Stimulated activated CD8-positive, alpha-beta memory T cell treated with anti-CD3 and anti-CD28 coated beads, Interleukin-15, amount 100 ng/mL, for 4 hours (primary cell): ENCODE measurements around the gene MKRN2OS.
"Not testable (repeated sequence)": the region's sequence is repeated elsewhere in the genome, so short reads cannot be mapped to it uniquely, and the experiment has no call there.

Source experiments
- DNase-seq, 2 donors: peaks; one replicate each; pipeline ENCODE4 v3.0.0-alpha.2; 2020; ENCODE audit warnings: low read depth in 2 of 2

MKRN2OS gene

DNA sequence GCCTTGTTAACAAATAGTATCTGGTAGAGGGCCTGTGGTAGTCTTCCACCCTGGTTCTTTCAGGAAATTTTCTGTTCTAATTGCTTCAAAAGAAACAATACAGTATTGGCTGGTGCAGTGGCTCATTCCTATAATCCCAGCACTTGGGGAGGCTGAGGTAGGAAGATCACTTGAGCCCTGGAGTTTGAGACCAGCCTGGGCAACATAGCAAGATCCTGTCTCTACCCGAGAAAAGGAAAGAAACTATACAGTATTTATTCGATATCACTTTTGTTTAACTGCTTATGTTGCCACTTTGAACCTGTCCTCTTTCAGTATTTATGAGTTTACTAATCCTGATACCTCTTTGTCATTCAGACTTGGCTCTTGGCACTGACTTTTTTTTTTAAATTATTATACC lies 16.1 kb upstream of the MKRN2OS start:
- DNase-seq, result no peak

DNA sequence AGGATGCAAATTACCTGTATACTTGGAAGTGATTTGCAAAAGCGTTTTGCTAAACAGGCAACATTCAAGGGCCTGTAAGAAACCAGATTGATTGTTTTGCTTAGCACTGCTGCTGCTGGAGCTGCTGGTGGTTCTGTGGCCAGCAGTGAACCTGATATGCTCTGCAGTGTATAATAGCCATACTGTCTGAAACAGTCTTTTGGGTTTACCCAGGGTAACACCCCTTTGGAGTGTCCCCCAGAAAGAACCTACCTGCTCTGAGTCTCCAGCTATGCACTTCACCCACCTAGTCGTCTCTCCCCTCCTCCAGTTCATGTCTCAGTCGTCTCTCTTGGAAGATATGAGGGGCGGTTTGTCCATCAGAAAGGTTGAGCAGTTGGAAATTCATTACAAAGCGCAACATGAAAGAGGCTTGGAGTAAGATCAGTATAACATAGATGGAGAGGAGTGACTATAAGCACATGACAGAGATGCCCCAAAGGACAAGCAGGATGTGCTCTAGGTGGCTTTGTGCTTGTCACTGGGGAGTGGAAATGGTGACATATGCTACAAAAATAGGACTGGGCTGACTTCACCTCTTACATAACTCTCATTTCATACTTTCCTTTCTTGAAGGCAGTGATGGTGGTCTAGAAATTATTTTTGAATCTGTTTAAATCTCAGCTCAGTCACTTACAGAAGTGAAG lies 15.3 kb upstream of the MKRN2OS start:
- no peak for DNase-seq

DNA sequence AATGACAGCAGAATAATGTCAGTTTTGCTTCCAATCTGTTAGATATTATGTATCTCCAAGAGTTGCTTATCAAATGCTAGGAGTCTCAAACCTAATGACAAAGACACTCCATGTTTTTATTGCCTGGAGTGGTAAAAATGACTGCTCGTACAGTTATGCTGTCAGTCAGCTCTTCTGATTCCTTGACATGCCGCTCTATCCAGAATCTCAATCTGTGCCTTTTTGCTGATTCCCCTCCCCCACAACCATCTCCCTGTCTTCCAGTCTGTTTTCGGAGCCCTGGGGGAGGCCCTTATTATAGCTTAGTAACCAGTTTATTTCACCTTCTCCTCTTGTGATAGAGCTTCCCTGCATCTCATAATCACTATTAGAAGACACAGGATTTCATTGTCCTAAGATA lies 14.2 kb upstream of the MKRN2OS start:
- DNase-seq, result no peak

DNA sequence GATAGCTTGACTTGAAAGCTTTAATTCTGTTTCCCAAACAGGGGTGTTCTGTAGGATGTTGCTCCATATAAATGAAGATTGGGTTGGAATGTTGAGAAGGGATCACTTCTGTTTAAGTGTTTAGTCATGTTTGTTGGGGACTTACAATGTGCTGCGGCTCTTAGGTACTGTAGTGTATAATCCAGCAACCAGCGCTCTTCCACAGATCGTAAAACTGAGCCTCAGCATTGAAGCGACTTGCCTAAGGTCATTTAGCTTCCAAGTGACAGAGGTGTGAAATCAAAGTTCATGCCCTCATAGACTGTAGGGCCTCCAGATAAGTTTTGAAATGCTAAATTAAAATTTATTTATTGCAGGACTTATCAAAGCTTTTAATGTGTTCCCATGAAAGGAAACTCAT lies 13.4 kb upstream of the MKRN2OS start:
- no peak for DNase-seq

DNA sequence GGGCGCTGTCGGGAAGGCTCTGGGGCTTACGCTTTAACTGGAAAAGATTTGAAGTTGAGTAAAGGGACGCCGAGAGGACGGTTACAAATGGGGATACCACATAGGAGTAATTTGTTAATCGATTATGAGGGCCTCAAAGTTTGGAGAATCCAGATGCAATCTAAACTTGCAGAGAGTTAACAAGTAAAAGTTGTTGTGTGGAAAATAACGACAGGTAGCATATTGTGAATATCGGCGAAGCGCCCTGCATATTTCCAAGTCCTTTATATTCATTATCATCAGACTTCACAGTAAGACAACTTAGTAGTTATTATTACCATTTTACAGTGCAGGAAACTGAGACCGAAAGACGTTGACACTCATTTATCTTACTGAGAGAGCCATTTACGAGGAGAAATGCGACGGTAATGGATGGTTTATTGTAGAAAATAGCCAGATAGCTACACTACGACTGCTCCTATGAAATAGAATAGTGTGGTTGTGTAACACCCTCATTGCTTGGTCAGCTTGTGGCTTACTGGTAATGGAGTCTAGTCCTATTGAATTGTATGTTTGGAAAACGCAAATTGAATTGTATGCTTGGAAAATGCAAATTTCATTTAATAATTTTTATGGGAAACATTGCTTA lies 12.3 kb upstream of the MKRN2OS start:
- DNase-seq, result no peak

DNA sequence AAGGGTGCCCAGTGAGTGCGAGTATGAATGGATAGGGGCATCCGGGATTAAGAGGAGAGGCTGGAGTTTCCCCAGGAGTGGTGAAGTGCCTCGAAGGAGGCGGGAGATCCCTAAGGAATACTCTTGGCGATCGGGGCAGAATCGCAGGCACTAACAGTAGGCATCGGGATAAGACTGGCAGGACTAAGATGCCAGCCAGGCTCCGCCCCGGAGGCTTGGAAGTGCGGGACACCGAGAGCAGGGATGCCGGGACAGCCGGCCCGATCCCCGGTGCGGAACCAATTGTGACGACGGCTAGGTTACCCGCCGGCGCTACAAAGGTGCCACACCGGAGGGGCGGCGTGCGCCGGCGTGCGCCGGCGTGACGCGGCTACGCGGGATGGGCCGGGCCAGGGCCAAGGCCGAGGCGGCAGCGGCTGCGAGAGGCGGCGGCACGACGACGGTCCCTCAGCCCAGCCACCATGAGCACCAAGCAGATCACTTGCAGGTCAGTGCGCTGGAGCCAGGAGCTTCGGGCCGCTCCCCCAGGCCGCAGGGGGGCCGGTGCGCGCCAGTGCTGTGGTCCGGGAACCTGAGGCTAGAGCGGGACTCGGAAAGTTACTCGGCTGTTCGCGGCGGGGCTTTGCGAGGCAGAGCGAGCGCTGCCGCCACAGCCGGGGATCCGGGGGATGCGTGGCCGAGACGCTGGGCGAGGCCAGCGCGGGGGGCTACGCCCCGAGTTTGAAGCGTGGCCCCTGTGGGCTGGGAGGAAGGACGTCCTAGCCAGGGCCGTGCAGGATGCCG lies 11.6 kb upstream of the MKRN2OS start, which contains the start of gene MKRN2:
TSS of gene MKRN2 (plus strand) at position 398 of the 783 bp plus-strand sequence. CDS start at position 462, 64 bp downstream.
- DNase-seq, result peak; percentile 65 to 77

DNA sequence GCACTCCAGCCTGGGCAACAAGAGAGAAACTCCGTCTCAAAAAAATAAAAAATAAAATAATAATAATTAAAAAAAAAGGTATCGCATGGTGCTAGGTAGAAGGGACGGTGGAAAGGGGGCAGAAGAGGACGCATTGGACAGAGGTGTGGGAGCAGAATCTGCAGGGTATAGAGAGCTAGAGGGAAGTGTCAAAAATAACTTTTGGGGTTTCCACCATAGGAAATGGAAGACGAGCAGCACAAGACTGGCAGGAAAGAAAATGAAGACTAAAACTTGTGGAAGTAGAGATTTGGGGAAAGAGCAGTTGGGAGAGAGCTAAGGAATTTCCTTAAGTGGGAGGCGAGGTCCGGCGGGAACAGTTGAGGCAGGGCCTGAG lies 11.0 kb upstream of the MKRN2OS start:
- no peak for DNase-seq

DNA sequence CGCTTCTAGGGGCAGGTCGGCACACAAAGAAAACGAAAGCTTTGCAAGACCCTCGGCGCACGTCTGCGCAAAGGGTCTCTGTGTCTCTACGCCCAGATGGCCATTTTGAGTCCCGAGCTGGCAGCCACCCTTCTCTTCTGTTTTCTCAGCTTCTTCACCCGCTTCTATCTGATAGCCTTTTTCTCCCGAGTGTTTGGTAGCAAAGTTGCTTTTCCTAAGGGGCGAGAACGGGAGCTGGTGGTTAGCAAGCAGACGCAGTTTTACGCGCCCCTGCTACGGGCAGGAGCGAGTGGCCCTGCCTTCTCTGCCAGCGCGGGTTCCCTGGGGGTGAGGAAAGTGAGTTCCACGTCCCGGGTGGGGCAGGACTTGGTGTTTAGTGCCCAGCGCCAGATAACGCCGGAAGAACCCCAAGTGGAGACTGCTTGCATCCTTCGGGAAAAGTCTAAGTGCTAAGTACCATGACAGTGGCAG lies 8.7 kb upstream of the MKRN2OS start:
- no peak for DNase-seq

DNA sequence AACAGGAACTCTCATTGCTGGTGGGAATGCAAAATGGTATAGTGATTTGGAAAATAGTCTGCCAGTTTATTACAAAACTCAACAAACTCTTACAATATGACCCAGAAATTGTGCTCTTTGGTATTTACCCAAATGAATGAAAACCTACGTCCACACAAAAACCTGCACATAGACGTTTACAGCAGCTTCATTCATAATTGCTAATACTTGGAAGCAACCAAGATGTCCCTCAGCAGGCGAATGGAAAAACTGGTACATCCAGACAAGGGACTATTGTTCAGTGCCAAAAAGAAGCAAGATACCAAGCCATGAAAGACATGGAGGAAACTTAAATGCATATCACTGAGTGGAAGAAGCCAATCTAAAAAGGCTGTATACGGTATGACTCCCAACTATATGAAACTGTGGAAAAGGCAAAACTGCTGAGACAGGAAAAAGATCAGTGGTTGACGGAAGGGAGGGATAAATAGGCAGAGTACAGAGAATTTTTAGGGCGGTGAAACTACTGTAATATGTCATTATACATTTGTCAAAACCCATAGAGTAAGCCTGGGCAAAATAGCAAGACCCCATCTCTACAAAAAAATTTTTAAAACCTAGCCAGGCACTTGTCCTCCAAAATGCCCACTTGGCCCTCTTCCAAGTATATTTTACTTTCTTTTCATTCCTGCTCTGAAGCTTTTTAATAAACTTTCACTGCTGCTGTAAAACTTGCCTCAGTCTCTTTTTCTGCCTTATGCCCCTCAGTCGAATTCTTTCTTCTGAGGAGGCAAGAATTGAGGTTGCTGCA lies 4.9 kb upstream of the MKRN2OS start:
- DNase-seq, result no peak

DNA sequence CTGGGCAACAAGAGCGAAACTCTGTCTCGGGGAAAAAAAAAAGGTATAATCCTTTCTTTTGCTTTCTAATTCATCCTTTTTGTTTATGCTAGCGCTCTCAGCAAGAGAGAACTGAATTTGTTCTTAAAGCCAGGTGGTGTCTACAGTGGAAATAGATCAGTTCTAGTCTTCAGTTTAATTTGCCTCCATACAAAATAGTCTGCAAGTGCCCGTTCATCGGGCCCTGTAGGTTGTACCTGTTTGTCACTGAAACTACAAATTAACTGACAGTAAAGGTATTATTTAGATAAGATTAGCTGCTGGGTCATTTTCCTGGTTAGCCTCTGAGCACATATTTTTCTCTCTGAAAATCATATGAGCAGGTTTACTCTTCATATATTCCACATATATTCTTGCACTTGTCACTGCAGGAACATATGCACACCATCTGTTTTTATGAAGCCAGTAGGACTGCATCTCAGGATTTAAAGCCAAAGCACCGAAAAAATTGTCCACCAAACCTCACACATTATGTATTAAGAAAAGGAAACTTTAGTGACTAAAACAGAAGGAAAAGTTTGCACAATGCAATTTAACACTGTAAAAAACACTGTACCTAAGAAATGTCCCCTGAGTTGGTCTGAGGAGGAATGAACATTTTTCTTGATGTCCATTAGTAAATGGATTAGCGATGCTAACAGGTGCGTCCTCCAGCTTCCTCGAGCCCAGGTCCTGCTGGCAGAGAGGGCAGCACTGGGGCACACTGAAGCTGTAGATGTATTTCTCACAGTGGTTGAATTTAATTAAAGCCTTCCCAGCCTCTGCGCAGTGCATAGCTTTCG lies 437 bp downstream of the MKRN2OS start:
- DNase-seq, result no peak

DNA sequence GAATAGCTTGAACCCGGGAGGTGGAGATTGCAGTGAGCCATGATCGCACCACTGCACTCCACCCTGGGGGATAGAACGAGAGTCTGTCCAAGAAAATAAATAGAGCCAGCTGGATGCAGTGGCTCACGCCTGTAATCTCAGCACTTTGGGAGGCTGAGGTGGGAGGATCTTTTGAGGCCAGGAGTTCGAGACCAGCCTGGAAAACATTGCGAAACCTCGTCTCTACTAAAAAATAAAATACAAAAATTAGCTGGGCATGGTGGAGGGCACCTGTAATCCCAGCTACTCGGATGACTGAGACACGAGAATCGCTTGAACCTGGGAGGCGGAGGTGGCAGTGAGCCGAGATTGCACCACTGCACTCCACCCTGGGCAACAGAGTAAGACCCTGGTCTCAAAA lies 1.8 kb downstream of the MKRN2OS start:
- DNase-seq, result not testable (repeated sequence)

DNA sequence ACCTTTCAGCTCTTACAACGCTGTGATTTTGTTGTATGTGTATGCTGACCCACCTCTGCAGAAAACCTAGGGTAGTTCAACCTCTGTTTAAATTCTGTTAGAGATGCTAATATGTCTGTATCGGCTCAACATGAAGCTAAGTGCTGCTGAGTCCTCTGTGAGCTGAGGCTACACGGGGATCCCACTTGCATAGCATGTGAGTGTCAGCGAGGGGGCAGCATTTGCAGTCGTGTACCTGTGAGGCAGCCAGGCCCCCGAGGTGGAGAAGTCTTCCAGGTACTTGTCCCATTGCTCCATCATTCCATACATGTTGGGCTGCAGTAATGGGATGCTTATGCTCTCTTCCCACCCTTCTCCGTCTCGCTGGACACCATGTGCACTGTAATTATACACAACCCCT lies 3.7 kb downstream of the MKRN2OS start:
- no peak for DNase-seq

DNA sequence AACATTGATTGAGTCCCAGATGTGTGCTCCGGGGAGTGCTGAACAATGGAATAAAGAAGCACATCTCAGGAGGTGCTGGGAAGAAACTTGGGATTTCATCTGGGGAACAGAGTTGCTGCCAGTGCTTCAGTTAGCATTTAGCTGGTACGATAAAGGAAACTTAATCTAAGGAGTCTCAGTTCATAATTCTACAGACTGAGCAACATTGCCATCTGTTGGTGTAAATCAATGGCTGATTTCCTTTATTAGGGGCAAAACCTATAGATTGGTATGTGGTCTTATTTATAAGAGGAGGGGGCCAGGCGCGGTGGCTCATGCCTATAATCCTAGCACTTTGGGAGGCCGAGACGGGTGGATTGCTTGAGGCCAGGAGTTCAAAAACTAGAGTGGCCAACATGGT lies 8.9 kb downstream of the MKRN2OS start:
- DNase-seq, result no peak

DNA sequence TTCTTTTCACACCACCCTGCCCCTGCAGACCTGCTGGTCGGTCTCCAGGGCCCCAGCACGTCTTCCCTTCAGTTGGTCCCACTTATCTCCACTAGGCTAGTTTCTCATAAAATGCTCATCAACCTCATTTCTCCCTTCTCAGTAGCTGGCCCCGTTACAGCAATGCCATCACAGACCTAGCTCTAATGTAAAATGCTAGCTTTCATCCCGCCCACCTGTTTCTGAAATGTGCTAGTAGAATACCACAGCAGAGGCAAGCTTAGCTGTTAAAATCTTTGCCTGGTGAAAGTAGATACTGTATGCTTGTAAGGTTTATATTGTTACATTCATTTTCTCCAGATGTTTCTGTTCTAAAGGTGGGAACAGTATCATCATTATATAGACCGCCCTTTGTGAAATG lies 13.1 kb downstream of the MKRN2OS start:
- DNase-seq, result no peak

DNA sequence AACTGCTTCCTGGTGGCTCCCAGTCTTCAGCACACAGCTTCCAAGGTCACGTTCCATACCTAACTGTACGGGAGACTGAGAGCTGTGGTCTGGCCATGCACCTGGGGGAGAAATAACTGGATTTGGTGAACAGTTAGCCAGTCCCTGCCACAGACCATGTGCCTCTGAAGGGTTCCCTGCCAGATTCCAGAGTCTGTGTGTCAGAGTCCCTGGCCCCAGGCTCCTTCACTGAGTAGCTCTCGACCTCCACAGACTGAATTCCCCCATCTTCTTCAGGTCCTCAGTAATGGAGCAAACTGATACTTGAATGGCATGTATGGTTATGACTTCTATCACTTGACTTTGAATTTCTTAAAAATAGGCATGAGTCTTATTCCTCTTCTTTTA lies 17.5 kb downstream of the MKRN2OS start:
- DNase-seq, result no peak

DNA sequence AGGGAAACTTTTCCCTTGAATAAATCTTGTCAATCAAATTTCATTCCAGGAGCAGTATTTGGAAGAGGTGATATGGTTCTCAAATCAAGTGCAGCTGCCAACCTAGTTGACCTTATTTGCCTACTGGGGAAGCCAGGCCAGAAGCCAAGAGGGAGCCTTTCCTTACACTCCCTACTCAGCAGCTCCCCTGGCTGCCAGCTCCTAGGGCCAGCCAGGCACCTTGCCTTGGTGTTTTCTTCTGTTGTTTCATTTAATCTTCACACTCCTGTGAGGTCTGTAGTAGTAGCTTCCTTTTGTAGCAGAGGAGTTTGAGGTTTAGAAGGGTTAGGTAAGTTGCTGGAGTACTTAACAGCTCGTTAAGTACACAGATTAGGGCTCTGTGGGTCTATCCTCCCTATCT lies 22.6 kb downstream of the MKRN2OS start:
- DNase-seq, result no peak

DNA sequence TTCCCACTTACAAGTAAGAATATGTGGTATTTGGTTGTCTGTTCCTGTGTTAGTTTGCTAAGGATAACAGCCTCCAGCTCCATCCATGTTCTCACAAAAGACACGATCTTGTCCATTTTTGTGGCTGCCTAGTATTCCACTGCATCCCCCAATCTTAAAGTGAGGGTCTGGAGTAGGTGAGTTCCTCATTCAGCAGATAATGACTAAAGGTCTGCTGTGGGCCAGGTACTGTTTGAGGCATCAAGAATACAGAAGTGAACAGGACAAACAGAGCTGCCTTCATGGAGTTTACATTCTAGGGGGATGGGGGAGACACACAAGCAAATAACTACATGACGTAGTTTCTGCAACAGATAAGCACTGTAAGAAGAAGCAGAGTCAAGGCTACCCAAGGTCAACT lies 24.3 kb downstream of the MKRN2OS start:
- no peak for DNase-seq

DNA sequence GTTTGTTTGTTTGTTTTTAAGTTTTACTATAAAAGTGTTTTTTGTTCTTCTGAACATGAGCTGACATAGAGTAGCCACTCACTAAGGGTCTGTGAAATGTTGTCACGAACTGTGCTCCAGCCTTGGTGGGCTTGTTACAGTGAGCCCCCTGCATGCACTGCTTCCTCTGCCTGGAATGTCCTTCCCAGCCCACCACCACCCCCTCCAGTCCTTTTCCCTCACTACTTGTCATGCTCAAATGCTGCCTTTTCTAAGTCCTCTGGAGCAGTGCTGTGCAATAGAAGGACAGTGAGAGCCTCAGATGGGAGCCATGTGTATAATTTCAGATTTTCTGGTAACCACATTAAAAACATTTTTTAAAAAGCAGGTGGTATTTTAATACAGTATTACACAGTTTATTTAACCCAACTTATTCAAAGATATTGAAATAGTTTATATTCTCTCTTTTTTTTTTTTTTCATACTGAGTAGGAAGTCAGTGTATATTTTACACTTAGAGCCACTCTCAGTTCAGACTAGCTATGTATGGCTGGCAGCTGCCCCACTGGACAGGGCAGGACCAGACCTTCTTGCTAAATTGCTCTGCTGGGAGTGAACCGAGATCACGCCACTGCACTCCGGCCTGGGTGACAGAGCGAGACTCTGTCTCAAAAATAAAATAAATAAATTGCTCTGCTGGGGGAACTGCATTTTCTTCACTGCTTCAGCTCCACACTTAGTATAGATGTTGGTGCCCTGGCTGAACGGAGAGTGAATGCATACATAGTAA lies 26.9 kb downstream of the MKRN2OS start:
- no peak for DNase-seq

DNA sequence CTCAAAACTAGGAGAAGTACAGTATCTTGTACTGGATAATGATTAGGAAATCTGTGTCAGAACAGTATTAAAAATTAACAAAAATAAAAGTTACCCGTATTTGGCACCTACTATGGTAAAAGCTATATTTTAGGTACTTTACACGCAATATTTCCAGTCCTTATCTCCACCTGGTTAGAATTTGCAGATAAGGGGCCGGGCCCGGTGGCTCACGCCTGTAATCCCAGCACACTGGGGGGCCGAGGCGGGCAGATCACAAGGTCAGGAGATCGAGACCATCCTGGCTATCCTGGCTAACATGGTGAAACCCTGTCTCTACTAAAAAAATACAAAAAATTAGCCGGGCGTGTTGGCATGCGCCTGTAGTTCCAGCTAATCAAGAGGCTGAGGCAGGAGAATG lies 28.4 kb downstream of the MKRN2OS start:
- no peak for DNase-seq

DNA sequence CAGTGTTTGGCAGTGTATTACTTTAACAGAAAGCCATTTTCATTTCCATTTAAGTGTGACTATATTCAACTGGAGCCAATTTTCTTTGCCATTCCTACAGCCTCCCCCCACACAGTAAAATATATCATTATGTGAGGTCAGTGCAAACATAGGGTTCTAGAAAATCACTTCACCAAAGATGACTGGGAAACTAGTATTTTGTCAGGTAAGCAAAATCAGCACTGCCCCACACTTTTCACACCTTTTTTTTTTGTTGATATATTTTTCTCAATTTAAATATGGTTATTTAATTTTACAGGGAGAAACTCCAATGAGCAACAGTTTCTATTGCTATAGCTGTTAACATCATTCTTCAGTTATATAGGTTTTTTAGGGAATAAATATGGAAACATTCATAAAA lies 29.7 kb downstream of the MKRN2OS start:
- DNase-seq, result no peak
